Measurements from ENCODE around the gene GPATCH1.
"Not testable (repeated sequence)": the region's sequence is repeated elsewhere in the genome, so short reads cannot be mapped to it uniquely, and the experiment has no call there.

Gene GPATCH1

GRCh38 chr19:33158365-33158764 is 77.4 kb downstream of the GPATCH1 start:
- H3K27me3 ChIP-seq (ENCODE audit: control insufficient read depth, insufficient read depth, low read length), result no peaks in the 10 kb centered on the region
- H3K9me3 ChIP-seq (ENCODE audit: control insufficient read depth, insufficient read depth, low read length), result no peaks in the 10 kb centered on the region
- H3K36me3 ChIP-seq (ENCODE audit: control insufficient read depth, insufficient read depth, low read length), result no peaks in the 10 kb centered on the region
- no CpG with 5 or more reads among the region's 6 CpGs for WGBS (ENCODE audit: insufficient coverage, insufficient read length)
- no peak for DNase-seq (ENCODE audit: low read depth, low spot score)
- H3K4me3 ChIP-seq (ENCODE audit: low read length), result no peak overlapping the region
- H3K27ac ChIP-seq (ENCODE audit: low read length), result no peak overlapping the region
- no peaks in the 10 kb centered on the region for H3K4me1 ChIP-seq (ENCODE audit: control insufficient read depth, insufficient read depth, low read length)

GRCh38 chr19:33159149-33159548 is 78.2 kb downstream of the GPATCH1 start:
- Histone ChIP-seq H3K27ac (ENCODE audit: low read length) (no peak overlapping the region), H3K4me1 (ENCODE audit: control insufficient read depth, insufficient read depth, low read length) (no peaks in the 10 kb centered on the region), H3K36me3 (ENCODE audit: control insufficient read depth, insufficient read depth, low read length) (no peaks in the 10 kb centered on the region), H3K9me3 (ENCODE audit: control insufficient read depth, insufficient read depth, low read length) (no peaks in the 10 kb centered on the region), H3K4me3 (ENCODE audit: low read length) (no peak overlapping the region), H3K27me3 (ENCODE audit: control insufficient read depth, insufficient read depth, low read length) (no peaks in the 10 kb centered on the region)
- DNase-seq (ENCODE audit: low read depth, low spot score), result no peak
- no CpG with 5 or more reads among the region's 4 CpGs for WGBS (ENCODE audit: insufficient coverage, insufficient read length)

- Histone ChIP-seq H3K9me3 (ENCODE audit: control insufficient read depth, insufficient read depth, low read length) (no peaks in the 10 kb centered on the region), H3K4me3 (ENCODE audit: low read length) (no peak overlapping the region), H3K4me1 (ENCODE audit: control insufficient read depth, insufficient read depth, low read length) (no peaks in the 10 kb centered on the region), H3K36me3 (ENCODE audit: control insufficient read depth, insufficient read depth, low read length) (no peaks in the 10 kb centered on the region), H3K27ac (ENCODE audit: low read length) (no peak overlapping the region), H3K27me3 (ENCODE audit: control insufficient read depth, insufficient read depth, low read length) (no peaks in the 10 kb centered on the region)
- DNase-seq (ENCODE audit: low read depth, low spot score), result no peak
- no CpG with 5 or more reads among the region's 8 CpGs for WGBS (ENCODE audit: insufficient coverage, insufficient read length)
Measured at GRCh38 chr19:33159893-33160292, 78.9 kb downstream of the GPATCH1 start.

GRCh38 chr19:33161201-33161600 is 80.2 kb downstream of the GPATCH1 start:
- H3K27ac ChIP-seq (ENCODE audit: low read length), result no peak overlapping the region

GRCh38 chr19:33163481-33163880 is 82.5 kb downstream of the GPATCH1 start:
- H3K27ac ChIP-seq (ENCODE audit: low read length), result no peak overlapping the region
- H3K9me3 ChIP-seq (ENCODE audit: control insufficient read depth, insufficient read depth, low read length), result no peaks in the 10 kb centered on the region
- no peaks in the 10 kb centered on the region for H3K4me1 ChIP-seq (ENCODE audit: control insufficient read depth, insufficient read depth, low read length)
- no peaks in the 10 kb centered on the region for H3K36me3 ChIP-seq (ENCODE audit: control insufficient read depth, insufficient read depth, low read length)
- H3K27me3 ChIP-seq (ENCODE audit: control insufficient read depth, insufficient read depth, low read length), result no peaks in the 10 kb centered on the region
- DNase-seq (ENCODE audit: low read depth, low spot score), result no peak
- WGBS (ENCODE audit: insufficient coverage, insufficient read length), result no CpG with 5 or more reads among the region's 6 CpGs
- no peak overlapping the region for H3K4me3 ChIP-seq (ENCODE audit: low read length)

More at GRCh38 chr19:33161201-33161600, 80.2 kb downstream of the GPATCH1 start:
- Histone ChIP-seq H3K36me3 (ENCODE audit: control insufficient read depth, insufficient read depth, low read length) (no peaks in the 10 kb centered on the region), H3K4me1 (ENCODE audit: control insufficient read depth, insufficient read depth, low read length) (no peaks in the 10 kb centered on the region), H3K9me3 (ENCODE audit: control insufficient read depth, insufficient read depth, low read length) (no peaks in the 10 kb centered on the region), H3K4me3 (ENCODE audit: low read length) (no peak overlapping the region), H3K27me3 (ENCODE audit: control insufficient read depth, insufficient read depth, low read length) (no peaks in the 10 kb centered on the region)
- DNase-seq (ENCODE audit: low read depth, low spot score), result no peak
- no CpG with 5 or more reads among the region's 4 CpGs for WGBS (ENCODE audit: insufficient coverage, insufficient read length)

GRCh38 chr19:33166037-33166436 is 85.1 kb downstream of the GPATCH1 start:
- not testable (repeated sequence) for H3K9me3 ChIP-seq (ENCODE audit: control insufficient read depth, insufficient read depth, low read length); H3K27ac ChIP-seq (ENCODE audit: low read length); H3K4me1 ChIP-seq (ENCODE audit: control insufficient read depth, insufficient read depth, low read length); H3K27me3 ChIP-seq (ENCODE audit: control insufficient read depth, insufficient read depth, low read length); H3K36me3 ChIP-seq (ENCODE audit: control insufficient read depth, insufficient read depth, low read length); H3K4me3 ChIP-seq (ENCODE audit: low read length); DNase-seq (ENCODE audit: low read depth, low spot score)
- no CpG with 5 or more reads among the region's 6 CpGs for WGBS (ENCODE audit: insufficient coverage, insufficient read length)

- no peaks in the 10 kb centered on the region for H3K36me3 ChIP-seq (ENCODE audit: control insufficient read depth, insufficient read depth, low read length)
- no peak overlapping the region for H3K27ac ChIP-seq (ENCODE audit: low read length)
- WGBS (ENCODE audit: insufficient coverage, insufficient read length), result no CpG with 5 or more reads among the region's 1 CpG
- H3K9me3 ChIP-seq (ENCODE audit: control insufficient read depth, insufficient read depth, low read length), result no peaks in the 10 kb centered on the region
- no peaks in the 10 kb centered on the region for H3K27me3 ChIP-seq (ENCODE audit: control insufficient read depth, insufficient read depth, low read length)
- no peak for DNase-seq (ENCODE audit: low read depth, low spot score)
- no peak overlapping the region for H3K4me3 ChIP-seq (ENCODE audit: low read length)
- H3K4me1 ChIP-seq (ENCODE audit: control insufficient read depth, insufficient read depth, low read length), result no peaks in the 10 kb centered on the region
Measured at GRCh38 chr19:33167438-33167837, 86.5 kb downstream of the GPATCH1 start.

GRCh38 chr19:33168528-33168927 is 87.5 kb downstream of the GPATCH1 start:
- Histone ChIP-seq H3K27me3 (ENCODE audit: control insufficient read depth, insufficient read depth, low read length) (no peaks in the 10 kb centered on the region), H3K4me1 (ENCODE audit: control insufficient read depth, insufficient read depth, low read length) (no peaks in the 10 kb centered on the region), H3K36me3 (ENCODE audit: control insufficient read depth, insufficient read depth, low read length) (no peaks in the 10 kb centered on the region), H3K27ac (ENCODE audit: low read length) (no peak overlapping the region), H3K9me3 (ENCODE audit: control insufficient read depth, insufficient read depth, low read length) (no peaks in the 10 kb centered on the region), H3K4me3 (ENCODE audit: low read length) (no peak overlapping the region)
- no peak for DNase-seq (ENCODE audit: low read depth, low spot score)
- WGBS (ENCODE audit: insufficient coverage, insufficient read length), result no CpG with 5 or more reads among the region's 1 CpG

- DNase-seq (ENCODE audit: low read depth, low spot score), result no peak
- H3K27ac ChIP-seq (ENCODE audit: low read length), result no peak overlapping the region
- no peaks in the 10 kb centered on the region for H3K9me3 ChIP-seq (ENCODE audit: control insufficient read depth, insufficient read depth, low read length)
- no CpG with 5 or more reads among the region's 1 CpG for WGBS (ENCODE audit: insufficient coverage, insufficient read length)
- no peaks in the 10 kb centered on the region for H3K4me1 ChIP-seq (ENCODE audit: control insufficient read depth, insufficient read depth, low read length)
- H3K4me3 ChIP-seq (ENCODE audit: low read length), result no peak overlapping the region
- no peaks in the 10 kb centered on the region for H3K27me3 ChIP-seq (ENCODE audit: control insufficient read depth, insufficient read depth, low read length)
- no peaks in the 10 kb centered on the region for H3K36me3 ChIP-seq (ENCODE audit: control insufficient read depth, insufficient read depth, low read length)
Measured at GRCh38 chr19:33171222-33171795, 90.3 kb downstream of the GPATCH1 start.

GRCh38 chr19:33171916-33172359 is 91.0 kb downstream of the GPATCH1 start:
- no peaks in the 10 kb centered on the region for H3K36me3 ChIP-seq (ENCODE audit: control insufficient read depth, insufficient read depth, low read length)
- no peak overlapping the region for H3K4me3 ChIP-seq (ENCODE audit: low read length)
- no peaks in the 10 kb centered on the region for H3K4me1 ChIP-seq (ENCODE audit: control insufficient read depth, insufficient read depth, low read length)
- H3K27ac ChIP-seq (ENCODE audit: low read length), result no peak overlapping the region
- no peaks in the 10 kb centered on the region for H3K9me3 ChIP-seq (ENCODE audit: control insufficient read depth, insufficient read depth, low read length)
- DNase-seq (ENCODE audit: low read depth, low spot score), result no peak
- H3K27me3 ChIP-seq (ENCODE audit: control insufficient read depth, insufficient read depth, low read length), result no peaks in the 10 kb centered on the region
- WGBS (ENCODE audit: insufficient coverage, insufficient read length), result no CpG with 5 or more reads among the region's 6 CpGs

- Histone ChIP-seq H3K4me1 (ENCODE audit: control insufficient read depth, insufficient read depth, low read length) (peaks cover 2% of the 10 kb centered on the region; the same call in 1 of the 2 replicates), H3K9me3 (ENCODE audit: control insufficient read depth, insufficient read depth, low read length) (no peaks in the 10 kb centered on the region), H3K27ac (ENCODE audit: low read length) (no peak overlapping the region), H3K27me3 (ENCODE audit: control insufficient read depth, insufficient read depth, low read length) (no peaks in the 10 kb centered on the region), H3K36me3 (ENCODE audit: control insufficient read depth, insufficient read depth, low read length) (no peaks in the 10 kb centered on the region), H3K4me3 (ENCODE audit: low read length) (no peak overlapping the region)
- no peak for DNase-seq (ENCODE audit: low read depth, low spot score)
- no CpG with 5 or more reads among the region's 5 CpGs for WGBS (ENCODE audit: insufficient coverage, insufficient read length)
Measured at GRCh38 chr19:33174186-33174585, 93.2 kb downstream of the GPATCH1 start.
